GM21367 (cell line): ENCODE measurements around the gene TMEM184A.

Experiments used
- ATAC-seq: cut with Tn5 transposase; IDR thresholded peaks from one replicate; pipeline ENCODE4 v1.9.1; 2021; ENCODE audit not compliant: unreplicated experiment

TMEM184A gene

DNA sequence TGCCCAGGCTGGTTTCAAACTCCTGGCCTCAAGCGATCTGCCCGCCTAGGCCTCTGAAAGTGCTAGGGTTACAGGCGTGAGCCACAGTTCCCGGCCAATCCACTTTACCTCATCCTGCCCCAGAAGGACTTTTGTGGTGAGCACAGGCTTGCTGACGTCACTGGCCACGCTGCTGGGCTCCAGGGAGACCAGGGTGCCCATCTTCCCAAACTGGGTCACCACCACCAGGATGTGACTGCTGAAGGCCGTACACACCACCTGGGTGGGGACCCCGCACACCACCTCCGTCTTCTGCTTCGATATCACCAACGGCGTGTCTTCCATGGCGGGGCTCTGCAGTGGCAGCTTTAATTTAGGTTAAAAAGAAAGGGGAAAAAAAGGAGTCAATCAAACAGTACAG is 13.0 kb upstream of the TMEM184A start:
- no peak for ATAC-seq

DNA sequence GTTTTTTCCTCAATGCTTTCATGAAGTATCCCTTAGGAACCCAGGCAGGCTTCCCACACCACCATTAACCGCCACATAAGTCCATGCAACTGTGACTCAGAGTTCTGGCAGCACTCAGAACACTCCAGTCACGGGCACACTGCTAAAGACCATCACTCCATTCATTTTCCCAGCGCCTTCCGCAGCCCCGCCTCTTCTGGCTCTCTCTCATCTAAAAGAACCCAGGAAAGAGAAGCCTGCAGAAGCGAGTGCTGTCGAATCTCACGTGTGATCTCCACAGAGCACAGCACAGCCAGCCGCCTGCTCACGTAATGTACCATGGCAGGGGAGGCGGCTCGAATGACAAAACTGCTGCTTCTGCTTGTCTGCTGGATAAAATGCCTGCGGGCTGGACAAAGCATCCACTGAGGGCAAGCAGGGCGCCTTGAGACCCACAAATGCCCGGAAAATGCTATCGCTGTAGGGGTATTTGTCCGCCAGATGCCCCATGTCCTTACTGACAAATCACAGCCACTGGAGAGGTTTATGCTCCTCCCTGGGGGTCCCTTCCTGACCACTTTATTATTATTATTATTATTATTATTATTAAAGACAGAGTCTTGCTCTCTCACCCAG is 12.0 kb upstream of the TMEM184A start:
- ATAC-seq: no peak

DNA sequence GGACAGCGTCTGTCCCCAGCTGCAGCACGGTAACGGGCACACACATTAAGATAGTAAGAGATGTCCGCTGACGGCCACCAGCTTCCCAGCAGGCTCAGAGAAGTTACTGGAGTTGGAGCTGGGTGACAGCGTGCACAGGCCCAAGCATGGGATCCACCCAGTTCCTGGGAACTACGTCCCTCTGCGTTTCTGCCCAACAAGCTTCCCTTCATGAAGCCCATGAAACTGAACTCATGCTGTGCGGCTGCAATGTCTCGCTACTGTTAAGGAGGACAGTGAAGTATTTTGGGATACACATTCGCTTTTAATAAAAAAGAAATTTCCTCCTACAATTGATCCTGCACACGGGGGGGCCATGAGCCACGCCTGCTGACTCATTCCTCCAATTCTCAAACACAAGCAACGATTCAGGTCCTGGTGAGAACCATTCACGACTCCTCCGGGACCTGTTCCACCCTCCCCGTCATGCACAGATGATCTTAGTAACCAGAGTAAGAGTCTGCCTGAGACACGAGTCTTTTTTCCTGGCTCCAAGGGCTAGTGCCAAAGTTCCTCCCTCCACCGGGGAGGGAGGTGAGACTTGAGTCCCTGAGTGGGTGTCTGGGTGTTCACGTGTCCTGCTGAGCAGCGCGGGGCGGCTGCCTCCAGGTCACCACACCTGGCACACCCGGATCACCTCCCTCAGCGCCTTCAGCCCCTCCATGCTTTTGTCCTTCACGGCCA is 11.2 kb upstream of the TMEM184A start:
- ATAC-seq: no peak

DNA sequence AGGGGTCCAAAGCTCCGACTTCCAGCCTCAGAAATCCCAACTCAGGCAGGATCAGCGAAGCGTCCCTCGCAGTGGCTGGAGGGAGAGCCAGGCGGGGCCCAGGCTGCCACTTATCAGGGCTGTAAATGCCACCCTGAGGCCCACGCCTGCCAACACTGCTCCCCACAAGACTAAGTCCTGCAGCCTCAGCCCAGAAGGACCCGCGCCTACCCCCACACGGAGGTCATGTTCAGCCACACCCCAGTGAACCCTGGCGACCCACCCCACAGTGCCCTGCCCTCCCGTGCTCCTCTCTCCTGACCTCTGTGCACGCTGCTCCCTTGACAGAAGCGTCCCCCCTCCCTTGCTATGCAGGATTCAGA is 10.7 kb upstream of the TMEM184A start:
- ATAC-seq: no peak

DNA sequence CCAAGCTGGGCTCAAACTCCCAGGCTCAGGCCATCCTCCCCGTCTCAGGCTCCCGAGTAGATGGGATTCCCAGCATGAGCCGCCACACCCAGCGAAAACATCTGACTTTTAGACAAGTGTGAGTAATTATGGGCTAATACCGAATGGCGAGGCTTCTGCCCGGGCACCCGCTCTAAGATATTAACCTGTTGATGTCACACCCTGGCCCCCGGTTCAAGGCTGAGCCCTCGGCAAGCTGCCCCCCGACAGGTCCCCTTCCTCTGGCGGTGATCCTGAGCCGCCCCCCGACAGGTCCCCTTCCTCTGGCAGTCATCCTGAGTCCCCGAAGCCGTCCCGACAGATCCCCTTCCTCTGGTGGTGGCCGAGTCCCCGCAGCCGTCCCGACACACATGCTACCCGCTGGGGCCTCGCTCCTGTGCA is 8.6 kb upstream of the TMEM184A start:
- ATAC-seq: no peak

DNA sequence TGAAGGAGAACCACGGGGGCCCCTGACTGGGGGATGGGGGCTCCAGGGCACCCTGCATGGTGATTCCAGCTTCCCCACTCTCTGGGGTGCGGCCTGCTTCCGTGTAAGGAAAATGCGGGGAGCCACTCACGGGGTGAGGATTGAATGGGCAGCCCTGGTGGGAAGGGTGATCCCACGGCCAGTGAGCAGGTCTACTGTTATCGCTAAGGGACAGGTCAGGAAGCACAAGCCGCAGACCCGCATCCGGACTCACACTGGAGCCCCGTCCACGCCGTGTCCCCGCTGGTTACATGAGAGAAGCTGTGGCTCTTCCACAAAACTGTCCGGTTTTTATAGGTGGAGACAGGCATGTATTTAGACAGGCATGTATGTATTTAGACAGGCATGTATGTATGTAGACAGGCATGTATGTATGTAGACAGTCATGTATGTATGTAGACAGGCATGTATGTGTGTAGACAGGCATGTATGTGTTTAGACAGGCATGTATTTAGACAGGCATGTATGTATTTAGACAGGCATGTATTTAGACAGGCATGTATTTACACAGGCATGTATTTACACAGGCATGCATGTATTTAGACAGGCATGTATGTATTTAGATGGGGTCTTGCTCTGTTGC is 8.1 kb upstream of the TMEM184A start:
- ATAC-seq: no peak

DNA sequence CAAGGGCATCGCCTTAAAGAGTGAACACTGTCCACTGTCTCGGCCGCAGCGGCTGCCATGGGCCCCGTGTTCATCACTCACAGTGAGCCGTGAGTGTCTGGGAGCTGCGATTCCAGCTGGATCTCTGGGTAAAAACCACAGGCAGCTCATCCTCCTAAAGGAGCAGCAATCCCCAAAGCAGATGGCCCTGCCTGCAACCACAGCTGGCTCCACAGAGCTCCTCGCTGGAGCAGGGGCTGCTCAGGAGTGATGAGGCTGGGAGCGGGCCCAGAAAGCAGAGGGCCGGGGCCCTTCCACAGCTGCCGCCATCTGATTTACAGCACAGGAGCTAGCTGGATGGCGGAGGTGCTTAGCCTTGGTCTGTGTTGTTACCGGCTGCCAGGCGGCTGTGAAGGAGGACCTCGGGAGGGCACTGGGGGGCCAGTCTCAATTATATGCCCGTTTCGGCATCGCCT is 6.6 kb upstream of the TMEM184A start:
- ATAC-seq: no peak

DNA sequence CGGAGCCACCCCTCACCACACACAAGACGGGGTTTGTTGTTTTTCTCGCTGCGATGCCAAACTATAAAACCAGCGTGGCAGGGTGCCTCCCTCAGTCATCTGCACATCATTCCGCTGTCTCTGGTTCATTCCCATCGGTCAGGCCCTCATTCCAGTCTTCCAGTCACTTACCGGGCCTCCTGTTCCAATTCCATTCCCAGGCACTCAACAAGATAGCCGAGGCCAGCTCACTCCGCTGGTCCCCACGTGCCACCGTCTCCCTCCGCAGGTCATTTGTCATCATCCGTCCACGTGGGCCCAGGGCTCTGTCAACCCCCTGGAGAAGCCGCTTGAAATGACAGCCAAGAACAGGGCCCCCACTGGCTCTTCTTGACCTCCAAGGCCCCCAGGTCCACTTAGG is 6.1 kb upstream of the TMEM184A start:
- ATAC-seq: no peak

DNA sequence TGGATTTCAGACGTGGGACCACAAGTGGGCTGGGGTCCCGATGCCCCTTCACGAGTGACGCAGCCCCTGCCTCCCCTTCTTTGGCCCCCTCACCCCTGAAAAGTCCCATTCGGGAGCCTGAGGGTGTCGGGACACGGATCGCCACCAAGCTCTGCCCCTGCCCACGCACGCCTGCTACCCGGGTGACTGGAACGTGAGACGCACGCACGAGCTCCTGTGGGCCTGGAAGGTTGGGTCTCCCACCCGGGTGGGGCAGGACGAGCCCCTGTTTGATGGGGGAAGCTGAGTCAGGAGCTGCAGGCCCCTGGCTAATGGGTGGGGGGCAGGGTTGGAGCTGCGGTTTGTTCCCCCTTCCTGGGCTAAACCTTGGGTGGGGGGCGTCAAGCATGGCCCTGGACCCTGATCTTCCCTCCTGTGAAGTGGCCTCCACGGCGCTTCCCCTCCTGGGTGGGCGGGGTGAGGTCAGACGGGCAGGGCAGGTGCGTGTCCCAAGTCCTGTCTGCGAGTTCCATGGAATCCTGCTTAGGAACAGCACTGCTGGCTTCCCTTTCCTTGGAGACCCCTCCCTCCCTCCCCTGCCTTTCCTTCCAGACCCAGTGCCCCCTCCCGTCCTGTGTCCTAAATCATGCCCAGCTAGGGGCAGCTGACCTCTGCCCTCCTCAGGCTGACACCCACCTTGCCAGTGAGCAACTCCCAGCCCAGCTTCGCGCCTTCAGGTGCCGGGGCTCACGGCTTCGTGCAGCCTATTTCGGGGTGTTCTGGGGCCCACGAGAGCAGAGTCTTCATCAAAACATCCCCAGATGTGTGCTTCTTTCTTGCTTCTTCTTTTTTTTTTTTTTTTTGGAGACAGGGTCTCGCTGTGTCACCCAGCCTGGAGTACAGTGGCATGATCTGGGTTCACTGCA is 5.3 kb upstream of the TMEM184A start:
- ATAC-seq: no peak

DNA sequence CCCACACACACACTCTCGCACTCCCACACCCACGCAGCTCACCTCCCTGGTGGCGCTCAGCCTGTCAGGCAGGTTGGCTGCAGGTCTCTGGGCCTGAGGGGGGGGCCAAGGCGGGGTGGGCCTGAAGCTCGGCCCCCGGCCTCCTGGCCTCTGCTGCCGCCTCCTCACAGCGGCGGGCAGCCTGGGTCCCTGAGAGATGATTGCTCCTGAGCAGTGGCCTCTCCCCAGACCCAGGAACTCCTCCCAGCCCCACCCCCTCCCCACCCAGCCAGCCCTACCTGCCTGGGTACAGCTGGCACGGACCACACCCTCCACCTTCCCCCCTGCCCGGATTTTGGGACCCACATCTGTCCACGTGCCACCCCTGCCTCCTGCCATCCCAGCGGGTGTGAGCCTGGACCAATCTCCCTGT is 4.6 kb upstream of the TMEM184A start:
- ATAC-seq: no peak

DNA sequence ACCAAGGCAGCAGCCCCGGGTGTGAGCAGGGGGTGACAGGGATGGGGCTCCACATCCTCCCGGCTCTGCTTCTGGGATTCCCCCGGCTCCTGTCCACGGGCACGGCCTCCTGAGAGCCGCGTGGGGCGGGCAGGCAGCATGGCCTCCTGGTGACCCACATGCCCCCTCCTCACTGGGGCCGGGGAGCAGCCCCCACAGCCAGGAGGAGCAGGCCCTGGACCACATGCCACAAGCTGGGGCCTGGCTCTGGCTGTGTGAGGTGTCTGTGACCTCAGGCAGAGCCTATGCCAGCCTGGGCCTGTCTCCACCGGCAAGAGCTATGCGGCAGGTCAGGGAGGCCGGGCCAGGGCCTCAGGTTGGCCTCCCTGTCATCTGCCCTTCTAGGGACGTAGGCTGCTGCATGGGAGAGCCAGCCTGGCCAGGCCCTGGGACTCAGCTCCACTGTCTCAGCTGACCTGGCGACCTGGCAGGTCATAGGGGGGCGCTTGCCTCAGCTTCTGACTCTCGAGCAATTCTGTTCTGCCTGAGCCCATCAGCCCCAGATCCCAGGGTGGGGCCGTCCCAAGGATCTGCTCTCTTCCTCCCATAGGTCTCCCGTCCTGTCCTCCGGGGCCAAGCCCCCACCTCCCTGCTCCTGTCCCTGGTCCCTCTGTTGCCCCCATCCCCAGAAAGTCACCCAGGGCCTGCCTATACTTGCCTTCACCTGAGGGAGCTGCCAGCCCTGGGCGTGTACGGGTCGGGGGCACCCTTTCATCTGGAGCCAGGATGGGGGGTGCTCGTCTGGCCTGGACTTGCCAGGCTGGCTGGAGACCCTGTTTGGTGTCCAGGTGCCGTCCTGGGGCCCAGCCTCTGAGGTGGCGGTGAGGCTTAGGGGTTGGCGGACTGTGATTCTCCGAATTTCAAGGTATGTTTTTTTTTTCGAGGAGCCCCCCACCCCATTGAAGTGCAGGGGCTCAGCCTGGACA is 3.9 kb upstream of the TMEM184A start:
- no peak for ATAC-seq

DNA sequence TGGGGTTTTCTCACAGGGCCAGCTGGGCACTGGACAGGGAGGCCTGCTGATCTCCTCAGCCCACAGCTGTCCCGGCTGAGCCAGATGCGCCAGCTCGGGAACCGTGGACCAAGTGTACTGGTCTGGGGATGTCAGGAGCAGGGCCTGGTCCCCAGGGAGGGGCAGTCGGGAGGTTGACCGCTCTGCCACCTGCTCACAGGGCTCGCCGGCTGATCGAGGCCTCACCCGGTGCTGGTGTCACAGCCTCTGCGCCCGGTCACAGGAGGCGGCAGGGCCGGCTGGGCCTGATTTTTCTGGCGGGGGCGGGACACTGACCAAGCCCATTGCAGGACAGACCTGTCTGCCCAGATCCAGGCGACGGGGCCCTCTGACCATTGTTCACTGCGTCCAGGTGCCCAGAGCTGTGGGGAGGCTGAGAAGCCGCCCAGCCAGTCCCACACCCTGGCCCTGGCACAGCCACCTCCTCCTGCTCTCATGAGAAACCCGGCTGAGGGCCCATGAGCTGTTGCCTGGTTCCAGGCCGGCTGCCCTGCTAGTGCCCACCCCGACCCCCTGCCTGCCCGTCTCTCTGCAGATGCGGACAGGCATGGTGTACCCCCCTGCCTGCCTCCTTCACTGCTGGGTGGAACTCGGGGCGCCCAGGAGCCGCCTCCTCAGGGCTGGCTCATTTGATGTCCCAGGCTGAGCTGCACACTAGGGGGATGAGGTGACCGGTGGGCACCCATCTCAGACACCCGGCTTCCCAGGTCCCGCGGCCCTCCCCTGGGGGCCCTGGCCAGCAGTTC is 3.0 kb upstream of the TMEM184A start:
- no peak for ATAC-seq

DNA sequence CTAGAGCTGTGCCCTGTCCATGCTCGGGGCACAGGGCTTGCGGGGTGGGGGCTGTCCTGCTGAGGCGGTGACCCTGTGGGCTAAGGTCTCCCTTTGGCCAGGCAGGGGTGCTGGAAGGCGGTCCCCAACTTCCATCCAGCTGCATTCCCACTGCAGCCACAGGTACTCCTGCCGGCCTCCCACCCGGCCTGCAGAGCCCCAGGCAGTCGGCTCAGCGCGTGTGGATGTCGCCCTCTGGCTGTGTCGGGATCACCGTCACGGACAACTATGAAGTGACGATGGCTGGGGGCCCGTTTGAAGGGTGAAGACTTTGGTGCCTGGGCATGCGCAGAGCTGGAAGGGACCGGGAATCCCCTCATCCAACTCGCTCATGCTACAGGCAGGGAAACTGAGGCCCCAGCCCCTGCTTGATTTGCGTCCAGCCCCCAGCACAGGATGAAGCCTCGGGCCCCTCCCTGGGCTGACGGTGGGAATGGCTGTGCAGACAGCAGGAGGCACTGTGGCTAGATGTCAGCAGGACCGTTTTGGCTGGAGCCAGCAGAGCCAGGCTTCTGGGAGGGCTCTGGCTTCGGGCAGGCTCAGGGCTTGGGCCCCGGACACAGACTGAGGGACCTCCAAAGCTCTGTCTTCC is 2.3 kb upstream of the TMEM184A start:
- ATAC-seq: no peak

DNA sequence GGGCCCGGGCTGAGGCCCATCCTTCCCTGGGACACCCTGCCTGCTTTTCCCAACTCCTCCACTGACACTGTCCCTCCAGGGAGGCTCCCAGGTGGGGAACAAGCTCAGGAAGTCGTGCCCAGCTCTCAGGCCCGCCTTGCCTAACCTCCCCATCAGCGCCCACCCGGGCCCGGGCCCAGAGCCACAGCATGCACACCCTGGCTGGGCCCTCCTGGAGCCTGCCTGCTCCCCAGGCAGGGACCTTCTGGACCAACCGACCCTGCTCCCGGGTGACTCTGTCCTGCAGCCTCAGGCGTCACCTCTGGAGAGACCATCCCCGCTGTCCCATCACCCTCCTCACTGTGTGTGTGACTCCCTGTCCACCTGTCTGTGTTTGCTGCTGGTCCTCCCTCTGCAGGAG is 1.8 kb upstream of the TMEM184A start:
- no peak for ATAC-seq

DNA sequence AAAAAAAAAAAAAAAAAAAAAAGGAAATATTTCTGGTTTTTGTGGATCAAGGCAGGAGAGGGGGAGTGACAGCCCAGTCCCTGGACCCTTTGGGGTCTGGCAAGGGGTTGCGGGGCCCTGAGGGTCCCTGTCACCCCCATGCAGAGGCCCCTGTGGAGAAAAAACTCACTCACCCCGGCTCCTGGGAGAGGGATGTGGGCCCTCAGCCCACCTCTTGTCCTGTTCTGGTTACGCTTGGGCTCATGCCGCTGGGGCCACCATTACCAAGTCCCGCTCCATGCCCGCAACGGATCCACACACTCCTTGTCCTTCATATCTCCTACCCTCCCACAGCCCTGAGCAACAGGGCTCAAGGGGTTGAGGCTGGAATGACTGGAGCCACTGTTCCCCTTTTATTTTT is 1.0 kb upstream of the TMEM184A start:
- no peak for ATAC-seq

DNA sequence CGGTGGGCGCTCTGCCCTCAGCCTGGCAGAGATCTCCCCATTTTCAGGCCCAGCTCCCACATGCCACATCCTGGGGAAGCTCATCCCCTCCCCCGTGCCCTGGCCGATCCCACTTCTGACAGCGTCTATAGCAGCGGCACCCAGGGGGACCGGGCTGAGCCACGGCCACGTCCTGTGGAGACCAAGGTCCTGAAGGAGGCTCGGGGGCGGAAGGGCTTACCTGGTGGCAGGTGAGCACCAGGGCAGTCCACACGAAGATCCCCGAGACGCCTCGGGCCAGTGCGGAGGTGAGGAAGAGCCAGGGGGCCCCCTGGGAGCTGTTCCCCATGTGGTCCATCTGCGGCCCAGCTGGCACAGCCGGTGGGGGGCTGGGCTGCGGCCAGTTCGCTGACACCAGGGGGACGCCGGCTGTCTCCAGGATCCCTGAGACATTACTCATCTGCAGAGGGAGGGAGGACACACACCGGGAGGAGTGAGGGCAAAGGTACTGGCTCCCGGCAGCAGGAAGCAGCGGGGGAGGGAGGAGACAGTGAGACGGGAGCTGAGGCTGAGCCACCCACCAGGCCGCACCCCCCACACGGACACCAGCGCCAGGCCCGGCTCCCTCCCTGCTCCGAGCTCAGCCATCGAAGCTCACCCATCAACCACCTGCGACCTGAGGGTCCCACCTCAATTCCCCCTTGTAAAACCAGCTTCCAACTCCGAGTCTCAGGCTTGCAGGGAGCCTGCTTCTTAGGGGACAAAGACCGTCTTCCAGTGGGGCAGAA is 776 bp downstream of the TMEM184A start:
- ATAC-seq: no peak

DNA sequence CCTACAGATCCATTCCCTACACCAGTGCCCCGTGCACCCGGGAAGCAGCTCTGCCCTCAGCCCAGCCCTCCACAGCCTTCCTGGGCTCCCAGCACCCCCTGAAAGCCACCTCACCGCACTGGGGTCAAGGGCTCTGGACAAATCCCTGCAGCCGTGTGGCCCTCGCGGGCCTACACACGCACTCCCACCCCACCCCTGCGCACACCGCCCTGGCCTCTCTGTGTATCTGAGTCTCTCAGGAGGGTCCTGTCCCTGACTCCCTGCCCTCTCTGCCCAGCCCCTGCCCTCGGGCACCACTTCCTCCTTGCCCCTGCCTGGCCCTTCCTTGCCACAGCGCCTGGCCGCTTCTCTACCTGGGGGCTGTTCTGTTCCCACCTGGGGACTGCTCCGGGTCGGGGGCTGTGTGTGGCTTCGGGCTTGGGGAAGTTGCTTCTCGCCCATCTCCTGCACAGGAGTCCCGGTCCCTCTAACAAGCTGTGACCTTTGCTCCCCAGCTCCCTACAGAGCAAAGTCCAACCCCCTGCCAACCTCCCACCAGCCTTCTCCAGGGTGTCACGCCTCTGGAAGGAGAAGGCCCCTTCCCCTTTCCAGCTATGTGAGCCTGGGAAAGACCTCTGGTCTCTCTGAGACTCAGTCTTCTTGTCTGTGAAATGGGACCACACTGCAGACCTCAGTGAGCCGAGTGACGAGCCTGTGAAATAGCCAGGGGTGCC is 1.5 kb downstream of the TMEM184A start:
- ATAC-seq: no peak
